GM21390 (cell line): ENCODE measurements around the gene ASTN2.
"Not testable (repeated sequence)": the region's sequence is repeated elsewhere in the genome, so short reads cannot be mapped to it uniquely, and the experiment has no call there.

Experiments
- ATAC-seq: cut with Tn5 transposase; IDR thresholded peaks from one replicate; pipeline ENCODE4 v1.9.1; 2021; ENCODE audit not compliant: unreplicated experiment

ASTN2 gene

DNA sequence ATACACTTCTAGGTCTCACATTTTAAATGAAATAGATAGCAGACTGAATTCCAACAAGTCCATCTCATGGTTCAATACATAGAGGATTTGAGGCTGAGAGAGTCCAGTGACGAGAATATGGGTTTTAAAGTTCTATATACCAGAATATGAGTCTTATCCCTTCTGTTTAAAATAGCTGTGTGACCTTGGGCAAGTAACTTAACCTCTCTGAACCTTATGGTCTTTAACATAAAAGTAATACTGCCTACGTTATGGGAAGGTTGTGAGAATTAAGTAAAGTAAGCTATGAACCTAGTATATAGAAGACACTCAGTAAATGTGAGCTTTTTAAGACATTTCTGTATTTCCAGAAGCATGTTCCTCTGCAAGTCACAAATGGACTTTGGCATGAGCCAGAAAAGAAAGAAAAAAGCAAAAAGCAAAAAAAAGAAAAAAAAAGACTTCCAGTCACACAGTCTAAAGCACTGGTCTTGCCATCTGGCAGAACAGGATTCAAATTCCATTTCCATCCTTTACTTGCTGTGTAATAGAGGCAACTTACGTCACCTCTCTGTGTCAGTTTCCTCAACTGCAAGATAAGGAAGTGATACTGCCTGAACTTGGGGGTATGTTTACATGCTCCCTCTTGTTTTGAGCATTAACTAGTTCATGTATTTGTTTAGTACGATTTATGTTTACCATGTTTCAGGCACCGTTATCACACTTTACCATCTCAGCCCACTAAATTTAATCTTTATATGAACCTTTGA lies 479.5 kb downstream of the ASTN2 start:
- peak; percentile 52 for ATAC-seq

DNA sequence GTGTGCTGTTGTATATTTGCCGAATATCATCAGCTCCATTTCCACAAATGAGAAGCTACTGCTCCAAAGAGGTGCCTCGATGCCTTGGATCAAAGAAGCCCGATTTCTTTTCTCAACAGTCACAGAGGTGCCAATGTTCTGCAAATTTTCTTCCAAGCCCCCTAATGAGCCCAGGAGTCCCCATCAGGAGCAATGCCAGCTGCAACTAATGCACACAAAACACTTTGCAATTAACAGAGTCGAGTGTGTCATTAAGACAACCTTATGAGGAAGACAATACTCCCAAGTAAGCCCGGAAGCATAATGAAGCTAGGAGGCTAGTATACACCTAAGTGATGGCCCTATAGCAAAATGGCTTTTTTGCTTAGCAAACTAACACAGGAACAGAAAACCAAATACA lies 480.7 kb downstream of the ASTN2 start:
- no peak for ATAC-seq

DNA sequence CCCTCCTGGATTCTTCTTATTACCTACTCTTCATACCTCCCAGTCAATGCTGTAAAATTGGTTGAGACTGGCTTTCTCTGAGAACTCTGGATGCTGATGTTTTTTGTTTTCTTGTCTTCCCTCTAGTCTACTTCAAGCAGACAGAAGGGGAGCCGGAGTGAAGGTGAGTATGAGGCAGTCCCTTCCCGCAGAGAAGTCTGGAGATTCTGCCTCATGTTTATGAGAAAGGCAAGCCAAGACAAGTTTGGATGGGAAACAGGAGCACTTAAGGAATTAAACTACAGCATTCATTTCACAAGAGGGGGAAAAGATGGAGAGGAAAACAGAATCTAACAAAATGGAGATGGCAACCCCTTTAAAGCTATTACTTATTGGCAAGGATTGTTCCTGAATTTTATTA lies 481.6 kb downstream of the ASTN2 start:
- ATAC-seq: no peak

DNA sequence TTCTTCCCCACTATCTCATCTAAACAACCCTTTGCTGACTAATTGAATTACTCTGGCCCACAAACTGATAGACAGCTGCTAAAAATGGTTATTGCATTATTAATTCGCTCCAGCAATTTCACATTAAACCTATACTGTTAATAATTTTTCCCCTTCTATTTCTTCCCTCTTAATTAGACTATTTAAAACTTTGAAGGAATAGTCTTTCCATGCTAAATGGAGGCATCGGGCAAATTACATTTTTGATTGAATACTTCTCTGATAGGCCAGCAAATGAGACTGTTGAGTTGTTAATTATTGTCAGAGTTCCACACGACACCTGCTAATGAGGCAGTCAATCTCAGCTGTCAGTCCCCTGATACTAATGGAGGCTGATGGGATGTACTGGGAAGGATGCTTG lies 485.2 kb downstream of the ASTN2 start:
- no peak for ATAC-seq

DNA sequence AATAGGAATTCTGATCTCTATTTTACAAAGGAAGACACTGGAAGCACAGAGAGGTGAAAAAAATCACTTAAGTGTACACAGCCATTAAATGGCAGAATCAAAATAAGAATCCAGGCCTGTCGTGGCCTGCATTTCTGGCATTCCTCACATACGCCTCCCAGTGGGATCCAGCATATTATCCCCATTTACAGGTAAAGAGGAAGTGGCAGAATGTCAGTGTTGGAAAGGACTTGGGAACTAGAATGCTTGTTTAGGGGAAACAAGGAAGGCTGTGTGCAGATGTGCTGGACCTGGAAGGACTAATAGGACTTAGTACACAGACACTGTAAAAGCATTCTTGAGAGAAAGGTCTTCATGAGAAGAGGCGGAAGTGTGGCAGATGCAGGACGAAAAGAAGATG lies 486.0 kb downstream of the ASTN2 start:
- ATAC-seq: no peak

DNA sequence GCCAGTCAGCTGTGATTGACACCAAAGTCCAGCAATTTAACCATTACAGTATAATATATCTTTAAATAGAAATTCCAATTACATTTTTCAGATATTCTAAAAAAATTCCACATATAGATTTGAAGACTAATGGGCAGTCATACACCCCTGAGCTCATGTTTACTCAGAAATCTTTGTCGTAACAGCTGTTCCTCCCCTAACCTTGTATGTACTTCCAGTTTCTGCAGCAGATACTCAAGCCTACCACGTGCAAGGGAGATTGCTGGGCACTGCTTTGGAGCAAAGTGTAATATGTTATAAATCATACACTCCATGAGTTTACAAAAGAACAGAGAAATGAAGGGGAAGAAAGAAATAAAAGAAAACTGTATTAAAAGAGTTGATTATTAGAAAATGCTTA lies 486.6 kb downstream of the ASTN2 start:
- no peak for ATAC-seq

DNA sequence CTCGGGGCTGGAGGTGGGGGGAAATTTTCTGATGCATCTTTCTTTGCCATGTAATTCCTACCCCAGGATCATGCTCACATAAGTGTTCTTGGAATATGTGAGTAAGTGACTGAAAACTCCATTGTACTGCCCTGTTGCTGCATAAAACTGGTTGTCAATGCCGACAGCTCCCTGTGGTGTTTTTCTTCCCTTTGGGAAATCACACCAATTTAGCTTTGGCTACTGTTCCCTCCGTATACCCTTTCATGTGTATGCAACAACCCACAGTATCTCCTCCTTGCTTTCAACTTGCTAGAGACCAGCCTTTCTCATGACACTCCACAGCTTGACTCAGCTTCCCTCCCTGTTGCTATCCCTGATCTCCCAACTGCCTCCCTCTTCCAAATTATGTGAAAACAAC lies 487.1 kb downstream of the ASTN2 start:
- ATAC-seq: no peak

DNA sequence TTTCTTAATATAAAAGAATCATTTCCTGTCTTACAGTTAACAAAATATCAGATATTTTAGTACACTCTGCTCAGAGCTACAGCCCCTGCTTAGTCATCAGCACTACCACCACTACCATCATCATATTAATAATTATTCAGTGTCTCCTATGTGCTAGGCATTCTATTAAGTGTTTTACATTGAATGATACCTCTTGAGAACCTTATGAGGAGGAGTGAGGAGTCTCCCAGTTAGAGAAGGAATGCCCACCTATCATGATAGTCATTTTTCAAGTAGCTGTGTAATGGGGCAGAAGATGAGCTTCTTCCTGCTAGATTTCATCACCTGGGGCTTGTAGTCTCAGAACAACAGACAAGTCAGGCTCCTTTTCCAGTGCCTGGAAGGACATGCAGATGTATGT lies 489.7 kb downstream of the ASTN2 start:
- no peak for ATAC-seq

DNA sequence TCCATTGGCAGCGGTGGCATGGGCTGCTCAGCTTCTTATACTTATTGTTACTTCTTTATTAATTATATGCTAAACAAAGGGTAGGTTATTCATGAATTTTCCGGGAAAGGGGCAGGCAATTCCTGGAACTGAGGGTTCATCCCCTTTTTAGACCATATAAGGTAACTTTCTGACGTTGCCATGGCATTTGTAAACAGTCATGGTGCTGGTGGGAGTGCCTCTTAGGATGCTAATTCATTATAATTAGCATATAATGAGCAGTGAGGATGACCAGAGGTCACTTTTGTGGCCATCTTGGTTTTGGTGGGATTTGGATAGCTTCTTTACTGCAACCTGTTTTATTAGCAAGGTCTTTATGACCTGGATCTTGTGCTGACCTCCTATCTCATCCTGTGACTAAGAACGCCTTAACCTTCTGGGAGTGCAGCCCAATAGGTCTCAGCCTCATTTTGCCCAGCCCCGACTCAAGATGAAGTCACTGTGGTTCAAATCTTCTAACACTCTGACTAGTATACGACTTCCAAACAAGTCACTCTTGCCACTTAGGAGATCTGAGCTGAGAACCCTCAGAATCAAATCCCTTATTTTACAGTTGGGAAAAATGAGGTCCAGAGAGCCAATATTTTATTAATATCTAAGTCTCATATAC lies 490.3 kb downstream of the ASTN2 start:
- no peak for ATAC-seq

DNA sequence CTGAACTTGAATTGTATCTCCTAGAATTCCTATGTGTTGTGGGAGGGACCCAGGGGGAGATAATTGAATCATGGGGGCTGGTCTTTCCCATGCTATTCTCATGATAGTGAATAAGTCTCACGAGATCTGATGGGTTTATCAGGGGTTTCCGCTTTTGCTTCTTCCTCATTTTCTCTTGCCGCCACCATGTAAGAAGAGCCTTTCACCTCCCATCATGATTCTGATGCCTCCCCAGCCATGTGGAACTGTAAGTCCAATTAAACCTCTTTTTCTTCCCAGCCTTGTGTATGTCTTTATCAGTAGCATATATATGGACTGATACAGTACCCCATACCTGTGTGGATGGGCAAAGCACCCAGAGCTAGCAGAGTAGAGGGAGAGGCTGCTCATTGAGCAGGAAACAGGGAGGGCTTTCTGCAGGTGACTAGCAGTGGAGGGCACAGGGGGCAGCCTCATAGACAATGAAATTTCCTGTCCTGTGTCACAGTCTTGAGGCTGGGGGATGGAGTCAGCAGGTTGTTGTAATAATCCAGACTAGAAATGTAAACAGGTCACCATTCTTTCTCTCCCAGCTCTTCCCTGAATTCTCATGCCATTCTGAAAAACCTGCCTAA lies 496.9 kb downstream of the ASTN2 start:
- not testable (repeated sequence) for ATAC-seq

DNA sequence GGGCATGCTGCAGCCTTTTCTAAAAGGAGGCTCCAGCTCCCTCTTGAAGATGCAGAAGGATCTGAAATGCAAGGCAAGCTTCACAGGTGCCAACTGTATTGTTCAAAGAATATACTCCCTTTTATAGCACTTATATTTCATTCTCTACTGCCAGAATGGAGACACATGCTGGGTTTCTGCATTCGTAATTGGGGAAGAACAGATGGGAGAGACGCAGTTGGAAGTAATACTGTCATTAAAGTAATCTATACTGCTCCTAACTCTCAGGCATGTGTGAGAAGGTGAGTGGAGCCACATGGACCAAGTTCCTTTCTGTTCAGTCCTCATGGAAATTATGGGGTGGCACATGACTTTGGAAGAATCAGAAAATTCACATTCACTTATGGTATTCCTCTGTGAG lies 501.3 kb downstream of the ASTN2 start:
- no peak for ATAC-seq

DNA sequence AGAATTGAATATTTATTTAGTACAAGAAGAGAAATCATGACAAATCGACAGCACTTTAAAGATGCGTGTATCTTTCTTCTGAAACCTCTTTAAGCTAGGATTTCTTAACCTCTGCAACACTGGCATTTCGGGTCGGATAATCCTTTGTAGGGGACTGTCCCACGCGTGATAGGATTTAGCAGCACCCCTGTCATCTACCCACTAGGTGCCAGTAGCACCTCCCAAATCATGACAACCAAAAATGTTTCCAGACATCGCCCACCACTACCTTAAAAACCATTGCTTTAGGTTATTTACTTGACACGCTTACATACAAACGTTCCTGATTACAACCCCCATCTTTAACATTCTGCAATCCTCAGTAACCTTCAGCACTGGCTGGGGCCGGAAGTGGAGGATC lies 504.7 kb downstream of the ASTN2 start:
- no peak for ATAC-seq

DNA sequence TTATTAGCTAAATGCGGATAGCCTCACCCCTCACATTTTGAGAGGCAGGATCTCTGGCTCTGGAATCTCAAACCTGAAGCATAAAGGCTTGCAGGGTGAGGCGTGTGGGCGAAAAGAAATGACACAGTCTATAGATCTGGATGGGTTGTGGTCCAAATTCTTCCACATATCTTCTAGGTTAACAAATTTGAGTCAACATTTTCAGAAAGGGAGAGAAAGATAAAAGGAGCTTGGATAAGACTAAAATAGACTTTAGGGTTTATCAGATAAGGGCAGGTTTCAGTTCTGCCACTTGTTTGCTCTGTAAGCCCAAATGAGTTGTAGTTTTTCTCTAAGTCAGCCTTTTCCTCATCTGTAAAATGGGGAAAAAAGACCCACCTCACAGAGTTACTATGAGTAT lies 506.9 kb downstream of the ASTN2 start:
- ATAC-seq: no peak

DNA sequence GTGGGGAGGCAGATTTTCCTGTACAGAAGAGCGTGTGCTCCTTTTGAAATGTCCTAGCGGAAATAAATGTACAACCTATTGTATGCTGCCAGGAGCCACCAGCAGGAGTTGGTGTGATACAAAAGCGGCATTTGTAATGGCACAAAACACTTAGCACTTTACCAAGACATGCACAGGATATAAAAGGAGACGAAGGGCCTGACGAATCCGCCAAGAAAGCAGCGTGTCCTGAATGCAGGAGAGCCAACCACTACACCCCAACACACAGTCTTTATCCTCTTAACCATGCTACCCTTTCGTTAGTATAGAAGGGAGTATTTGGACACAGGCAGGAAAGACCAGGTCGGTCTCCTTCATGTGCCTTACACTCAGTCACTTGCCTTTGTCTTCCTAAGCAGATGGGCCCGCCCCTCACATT lies 509.7 kb downstream of the ASTN2 start:
- no peak for ATAC-seq

DNA sequence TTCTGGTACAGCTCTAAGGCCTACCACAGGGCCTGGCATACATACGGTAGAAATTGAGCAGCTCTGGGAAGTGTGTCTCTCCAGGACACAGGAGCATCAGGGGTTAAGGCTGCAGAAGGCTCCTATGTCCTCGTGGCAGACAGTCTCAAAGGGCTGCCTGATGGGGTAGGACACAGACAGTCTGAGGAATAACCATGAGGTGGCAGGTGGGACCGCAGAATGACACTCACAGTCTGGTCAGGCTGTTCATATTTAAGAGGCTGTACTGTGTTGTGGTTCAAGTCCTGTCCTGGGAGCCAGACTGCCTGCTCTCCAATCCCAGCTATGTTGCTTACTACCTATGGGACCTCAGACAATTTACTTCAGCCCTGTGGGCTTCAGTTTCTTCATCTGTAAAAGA lies 510.7 kb downstream of the ASTN2 start:
- ATAC-seq: no peak

DNA sequence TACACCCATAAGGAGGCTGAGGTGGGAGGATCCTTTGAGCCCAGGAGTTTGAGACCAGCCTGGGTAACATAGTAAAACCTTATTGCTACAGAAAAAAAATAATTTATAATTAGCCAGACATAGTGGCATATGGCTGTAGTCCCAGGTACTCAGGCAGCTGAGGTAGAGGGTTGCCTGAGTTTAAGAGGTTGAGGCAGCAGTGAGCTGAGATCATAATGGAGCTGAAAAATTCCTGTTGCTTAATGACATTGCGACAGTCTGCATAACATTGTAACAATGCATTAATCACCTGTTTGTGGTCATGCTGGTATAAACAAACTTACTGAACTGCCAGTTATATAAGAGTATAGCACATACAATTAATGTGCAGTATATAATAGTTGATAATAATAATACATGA lies 513.6 kb downstream of the ASTN2 start:
- ATAC-seq: no peak

DNA sequence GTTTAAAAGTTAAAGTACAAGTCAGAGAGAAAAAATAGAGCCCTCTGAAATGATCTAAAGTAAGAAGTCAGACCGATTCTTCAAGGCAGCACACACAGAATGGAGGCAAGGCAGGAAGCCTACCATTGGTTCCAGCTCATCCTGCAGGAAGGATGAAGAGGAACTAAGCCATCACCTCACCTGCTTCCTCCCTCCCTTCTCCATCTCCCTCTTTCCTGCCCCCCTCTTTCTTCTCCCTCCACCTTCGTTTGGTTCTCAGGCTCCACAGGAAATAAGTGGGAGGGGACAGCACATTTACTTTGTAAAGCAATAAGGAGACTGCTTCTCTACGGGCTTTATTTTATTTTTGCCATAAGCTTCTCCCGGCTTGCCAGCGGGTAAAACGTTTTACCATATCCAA lies 514.3 kb downstream of the ASTN2 start:
- ATAC-seq: no peak

DNA sequence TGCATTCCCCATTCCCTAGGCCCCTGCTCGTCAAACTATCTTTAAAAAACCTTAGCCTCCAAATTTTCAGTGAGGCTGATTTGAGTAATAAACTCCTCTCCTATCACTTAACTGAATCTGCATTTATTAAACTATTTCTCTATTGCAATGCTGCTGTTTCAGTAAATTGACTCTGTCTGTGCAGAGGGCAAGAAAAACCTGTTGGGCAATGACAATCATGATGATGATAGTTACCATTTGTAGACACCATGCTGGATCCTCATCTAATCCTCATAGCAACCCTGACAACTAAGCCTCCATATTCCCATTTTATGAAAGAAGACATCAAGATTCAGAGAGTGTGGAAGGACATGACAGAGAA lies 514.9 kb downstream of the ASTN2 start:
- no peak for ATAC-seq

DNA sequence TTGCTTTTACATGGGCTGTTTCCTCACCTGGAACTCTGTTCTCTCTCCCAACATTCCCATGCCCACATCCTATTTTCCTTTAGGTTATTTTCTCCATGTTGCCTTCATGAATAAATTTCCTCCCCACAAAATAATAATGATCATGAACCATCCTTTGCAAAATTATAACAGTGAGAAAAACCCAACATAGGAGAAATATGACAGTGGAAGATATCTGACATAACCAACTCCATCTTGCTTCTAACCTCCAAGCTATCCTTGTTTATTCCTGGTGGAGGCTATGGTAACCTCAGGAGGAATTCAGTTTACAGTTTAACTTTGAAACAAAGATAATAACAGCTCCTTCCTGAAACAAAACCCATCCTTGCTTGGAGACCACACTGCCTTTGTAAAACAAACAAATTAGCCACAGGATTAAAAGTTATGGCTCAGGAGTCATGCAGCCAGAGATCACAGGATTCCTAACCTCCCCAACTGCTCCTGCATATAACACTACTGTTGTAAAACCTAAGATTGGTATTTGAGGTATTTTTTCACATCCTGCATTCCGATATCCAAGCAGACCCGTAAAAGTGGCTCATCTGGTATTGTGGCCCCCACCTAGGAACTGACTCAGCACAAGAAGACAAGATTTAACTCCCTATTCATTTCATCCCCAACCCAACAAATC lies 515.4 kb downstream of the ASTN2 start:
- ATAC-seq: no peak

DNA sequence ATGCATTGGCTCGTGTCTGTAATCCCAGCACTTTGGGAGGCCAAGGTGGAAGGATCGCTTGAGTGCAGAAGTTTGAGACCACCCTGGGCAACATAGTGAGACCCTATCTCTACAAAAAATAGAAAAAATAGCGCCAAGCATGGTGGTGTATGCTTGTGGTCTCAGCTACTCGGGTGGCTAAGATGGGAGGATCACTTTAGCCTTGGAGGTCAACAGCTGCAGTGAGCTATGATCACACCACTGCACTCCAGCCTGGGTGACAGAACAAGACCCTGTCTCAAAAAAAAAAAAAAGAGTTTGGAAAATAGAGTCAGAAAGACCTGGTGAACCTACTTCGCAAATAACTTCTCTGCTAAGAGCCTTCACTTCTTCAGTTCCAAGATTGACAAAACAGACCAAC lies 516.7 kb downstream of the ASTN2 start:
- not testable (repeated sequence) for ATAC-seq

DNA sequence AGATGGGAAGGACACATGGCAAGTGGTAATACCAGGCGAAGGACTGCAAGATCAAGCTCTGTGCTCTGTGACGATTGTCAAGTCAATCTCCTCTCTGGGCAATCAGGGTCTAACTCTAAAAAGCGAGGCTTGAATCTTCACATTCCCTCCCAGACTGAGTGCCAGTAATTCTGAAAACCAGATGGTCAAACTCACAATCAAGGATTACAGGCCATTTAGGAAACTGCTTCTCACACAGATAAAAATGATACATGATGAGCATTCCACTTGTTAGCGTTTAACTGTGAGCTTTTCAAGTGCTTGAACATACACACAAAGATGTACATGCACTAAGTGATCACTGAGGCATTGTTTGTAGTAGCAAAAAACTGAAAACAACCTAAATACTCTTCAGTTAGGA lies 517.7 kb downstream of the ASTN2 start:
- no peak for ATAC-seq

DNA sequence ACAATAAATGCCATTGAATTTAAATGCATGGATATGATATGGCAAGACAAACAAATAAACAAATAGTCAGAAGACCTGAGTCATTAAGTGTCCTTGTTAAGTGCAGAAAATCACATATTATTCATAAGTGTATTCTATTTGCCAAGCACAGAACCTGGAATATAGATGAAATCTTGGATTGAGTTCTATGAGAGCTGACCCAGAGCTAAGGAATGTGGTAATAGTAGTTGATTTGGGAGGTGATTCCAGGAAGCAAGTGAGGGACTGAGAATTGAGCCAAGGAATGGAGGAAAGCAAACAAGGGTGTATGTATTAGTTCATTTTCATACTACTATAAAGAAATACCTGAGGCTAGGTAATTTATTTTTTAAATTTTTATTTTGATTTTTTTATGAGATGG lies 518.9 kb downstream of the ASTN2 start:
- no peak for ATAC-seq
